ENCODE data around the gene MARCKS. TPM values are rescaled to one million over a fixed set of nuclear protein-coding genes. Genes with fewer than 3 reads are reported as not detected.

The MARCKS gene
- total RNA-seq, 1 donor from 2014 or later, result 442 TPM

DNA sequence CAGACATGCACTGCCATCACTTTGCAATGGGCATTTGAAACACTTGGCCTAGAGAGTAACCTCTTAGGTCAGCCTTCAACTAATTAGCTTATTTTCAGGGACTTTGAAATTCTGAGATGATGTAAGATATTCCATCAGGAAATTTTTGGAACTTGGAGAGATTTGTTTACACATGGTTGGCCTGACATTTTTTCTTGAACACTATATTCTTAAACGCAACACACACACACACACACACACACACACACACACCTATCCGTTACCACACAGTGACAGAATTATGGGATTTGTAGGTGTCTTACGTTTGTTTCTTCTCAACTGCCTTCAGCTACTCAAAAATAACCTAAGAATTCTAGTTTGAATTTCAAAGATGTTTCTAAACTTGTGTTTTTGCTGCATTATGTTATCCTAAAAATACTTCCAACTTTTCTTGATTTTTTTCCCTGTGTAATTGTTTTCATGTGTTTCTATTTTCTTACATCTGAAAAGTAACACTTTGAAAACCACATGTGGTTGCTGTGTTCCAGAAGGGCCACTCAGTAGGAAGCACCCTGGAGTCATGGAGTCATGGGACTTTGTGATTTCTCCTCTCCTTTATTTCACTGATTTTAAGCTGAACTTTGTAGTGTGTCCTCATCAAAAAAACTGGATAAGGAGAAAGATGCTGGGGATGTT, 31.9 kb downstream of the MARCKS start:
- Mint-ChIP-seq H3K36me3 (ENCODE audit: unreplicated experiment) (peaks cover 10% of the 10 kb centered on the region), H3K9me3 (ENCODE audit: unreplicated experiment) (no peaks in the 10 kb centered on the region), H3K4me1 (ENCODE audit: low read depth, unreplicated experiment) (no peaks in the 10 kb centered on the region), H3K4me3 (ENCODE audit: unreplicated experiment) (no peak overlapping the region), H3K27ac (ENCODE audit: unreplicated experiment) (no peak overlapping the region), H3K27me3 (ENCODE audit: unreplicated experiment) (no peaks in the 10 kb centered on the region)
- no peak for DNase-seq
- TF ChIP-seq, protein P1, sequence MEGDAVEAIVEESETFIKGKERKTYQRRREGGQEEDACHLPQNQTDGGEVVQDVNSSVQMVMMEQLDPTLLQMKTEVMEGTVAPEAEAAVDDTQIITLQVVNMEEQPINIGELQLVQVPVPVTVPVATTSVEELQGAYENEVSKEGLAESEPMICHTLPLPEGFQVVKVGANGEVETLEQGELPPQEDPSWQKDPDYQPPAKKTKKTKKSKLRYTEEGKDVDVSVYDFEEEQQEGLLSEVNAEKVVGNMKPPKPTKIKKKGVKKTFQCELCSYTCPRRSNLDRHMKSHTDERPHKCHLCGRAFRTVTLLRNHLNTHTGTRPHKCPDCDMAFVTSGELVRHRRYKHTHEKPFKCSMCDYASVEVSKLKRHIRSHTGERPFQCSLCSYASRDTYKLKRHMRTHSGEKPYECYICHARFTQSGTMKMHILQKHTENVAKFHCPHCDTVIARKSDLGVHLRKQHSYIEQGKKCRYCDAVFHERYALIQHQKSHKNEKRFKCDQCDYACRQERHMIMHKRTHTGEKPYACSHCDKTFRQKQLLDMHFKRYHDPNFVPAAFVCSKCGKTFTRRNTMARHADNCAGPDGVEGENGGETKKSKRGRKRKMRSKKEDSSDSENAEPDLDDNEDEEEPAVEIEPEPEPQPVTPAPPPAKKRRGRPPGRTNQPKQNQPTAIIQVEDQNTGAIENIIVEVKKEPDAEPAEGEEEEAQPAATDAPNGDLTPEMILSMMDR (IDR thresholded peaks at IDR 0.05; ENCODE audit: partially characterized antibody, unreplicated experiment), result no peak

DNA sequence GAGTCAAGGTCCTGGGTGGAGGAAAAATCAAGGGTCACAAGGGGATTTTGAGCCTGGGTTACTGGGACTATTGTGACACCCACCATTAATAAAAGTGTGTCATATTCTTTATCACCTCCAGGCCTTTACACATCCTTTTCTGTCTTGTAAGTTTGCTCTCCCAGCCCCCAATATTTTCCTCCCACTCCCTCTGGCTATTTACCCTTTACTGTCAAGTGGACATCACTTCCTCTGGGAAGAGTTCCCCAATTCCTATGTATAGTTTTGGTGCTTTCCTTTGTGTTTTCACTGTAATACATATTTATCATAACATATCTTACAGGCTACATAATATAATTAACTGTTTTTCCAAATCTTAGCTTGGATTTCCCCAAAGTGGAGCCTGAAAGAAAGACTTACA, 36.3 kb downstream of the MARCKS start:
- DNase-seq, result no peak
- no peaks in the 10 kb centered on the region for H3K27me3 Mint-ChIP-seq (ENCODE audit: unreplicated experiment)
- no peak overlapping the region for H3K27ac Mint-ChIP-seq (ENCODE audit: unreplicated experiment)
- H3K36me3 Mint-ChIP-seq (ENCODE audit: unreplicated experiment), result peaks cover 10% of the 10 kb centered on the region
- peaks cover 1% of the 10 kb centered on the region for H3K9me3 Mint-ChIP-seq (ENCODE audit: unreplicated experiment)
- no peak overlapping the region for H3K4me3 Mint-ChIP-seq (ENCODE audit: unreplicated experiment)
- no peaks in the 10 kb centered on the region for H3K4me1 Mint-ChIP-seq (ENCODE audit: low read depth, unreplicated experiment)
- TF ChIP-seq, protein P1 (IDR thresholded peaks at IDR 0.05; ENCODE audit: partially characterized antibody, unreplicated experiment), result no peak

DNA sequence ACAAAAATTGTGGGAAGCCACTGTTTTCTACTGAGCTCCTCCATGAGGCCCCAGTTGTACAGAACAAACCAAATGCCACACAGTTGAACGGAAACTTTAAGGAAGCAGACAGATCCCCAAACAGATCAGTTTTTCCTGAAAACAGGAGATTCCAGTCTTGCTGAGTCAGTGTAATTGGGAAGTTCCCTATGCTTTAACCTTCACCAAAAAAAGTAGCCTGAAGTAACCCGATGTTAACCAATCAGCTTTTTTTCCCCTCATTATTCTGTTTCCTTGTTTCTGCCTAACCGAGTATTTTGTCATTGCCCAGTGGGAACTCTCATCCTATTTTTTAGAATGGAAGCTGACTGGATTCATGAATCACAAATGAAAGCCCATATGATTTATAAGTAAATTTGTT, 36.7 kb downstream of the MARCKS start:
- DNase-seq, result no peak
- Mint-ChIP-seq H3K36me3 (ENCODE audit: unreplicated experiment) (peaks cover 10% of the 10 kb centered on the region), H3K4me1 (ENCODE audit: low read depth, unreplicated experiment) (no peaks in the 10 kb centered on the region), H3K9me3 (ENCODE audit: unreplicated experiment) (peaks cover 1% of the 10 kb centered on the region), H3K27ac (ENCODE audit: unreplicated experiment) (no peak overlapping the region), H3K27me3 (ENCODE audit: unreplicated experiment) (no peaks in the 10 kb centered on the region), H3K4me3 (ENCODE audit: unreplicated experiment) (no peak overlapping the region)
- TF ChIP-seq, protein P1 (IDR thresholded peaks at IDR 0.05; ENCODE audit: partially characterized antibody, unreplicated experiment), result no peak

DNA sequence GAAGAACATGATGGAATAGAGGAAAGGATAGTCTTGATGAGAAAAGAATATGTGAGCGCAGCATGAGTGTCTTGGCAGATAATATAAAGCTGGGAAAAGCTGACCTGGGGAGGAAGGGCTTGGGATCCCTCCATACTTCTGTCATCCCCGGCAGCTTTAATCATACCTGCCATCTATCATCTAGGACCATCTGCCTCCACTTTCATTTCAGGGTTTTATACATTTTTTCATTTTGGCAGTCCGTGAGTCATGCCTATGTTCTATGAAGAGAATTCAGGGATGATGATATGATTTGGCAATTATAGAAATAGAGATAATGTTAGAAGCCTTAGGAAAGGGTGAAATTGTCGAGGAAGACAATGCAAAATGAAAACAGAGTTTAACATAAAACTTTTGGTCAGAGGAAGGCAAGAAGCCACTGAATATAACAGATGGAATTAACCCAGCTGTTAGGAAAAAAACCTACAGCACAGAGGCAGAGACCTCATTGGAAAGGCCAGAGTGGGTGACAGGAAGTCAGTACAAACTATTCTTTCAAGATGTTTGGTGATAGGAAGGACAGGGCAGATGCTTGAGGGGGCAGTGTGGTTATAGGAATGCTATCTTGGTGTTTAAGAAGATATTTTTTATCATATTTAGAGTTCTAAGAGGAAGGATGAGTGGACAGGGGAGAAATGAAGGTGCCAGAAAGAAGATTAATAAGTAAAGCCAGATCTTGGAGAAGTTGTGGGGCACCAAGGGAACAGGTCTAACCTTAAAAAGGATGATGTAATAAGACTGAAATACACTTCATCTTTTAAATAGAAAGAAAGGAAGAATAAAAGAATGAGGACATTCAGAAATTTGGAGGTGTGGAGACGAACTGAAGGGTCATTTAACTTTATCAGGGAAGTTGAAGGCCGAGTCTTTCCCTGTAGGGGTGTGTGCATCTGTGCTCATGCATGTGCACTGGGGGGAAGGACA, 37.8 kb downstream of the MARCKS start:
- peaks cover 1% of the 10 kb centered on the region for H3K9me3 Mint-ChIP-seq (ENCODE audit: unreplicated experiment)
- TF ChIP-seq, protein P1 (IDR thresholded peaks at IDR 0.05; ENCODE audit: partially characterized antibody, unreplicated experiment), result no peak
- no peaks in the 10 kb centered on the region for H3K4me1 Mint-ChIP-seq (ENCODE audit: low read depth, unreplicated experiment)
- H3K4me3 Mint-ChIP-seq (ENCODE audit: unreplicated experiment), result no peak overlapping the region
- H3K27ac Mint-ChIP-seq (ENCODE audit: unreplicated experiment), result no peak overlapping the region
- H3K27me3 Mint-ChIP-seq (ENCODE audit: unreplicated experiment), result peaks cover 2% of the 10 kb centered on the region
- H3K36me3 Mint-ChIP-seq (ENCODE audit: unreplicated experiment), result peaks cover 10% of the 10 kb centered on the region
- DNase-seq, result no peak

DNA sequence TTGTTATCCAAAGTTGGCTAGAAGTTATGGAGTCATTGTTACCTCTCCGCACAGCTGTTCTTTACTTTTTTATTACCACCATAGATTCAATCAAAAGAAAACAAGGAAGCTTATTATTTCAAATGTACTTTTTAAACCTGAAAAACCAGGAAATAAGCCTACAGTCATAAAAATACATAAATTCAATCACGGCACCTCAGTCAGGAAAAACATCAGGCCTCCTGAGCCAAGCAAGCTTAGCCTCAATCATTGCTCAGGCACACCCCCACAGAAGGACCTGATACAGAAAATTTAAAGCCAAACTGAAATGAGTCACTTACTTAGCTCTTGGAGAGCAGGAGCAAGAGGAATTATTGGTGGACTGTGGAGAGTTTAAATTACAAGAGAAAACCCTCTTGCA, 44.3 kb downstream of the MARCKS start:
- DNase-seq, result no peak
- H3K27me3 Mint-ChIP-seq (ENCODE audit: unreplicated experiment), result peaks cover 2% of the 10 kb centered on the region
- no peak overlapping the region for H3K4me3 Mint-ChIP-seq (ENCODE audit: unreplicated experiment)
- H3K9me3 Mint-ChIP-seq (ENCODE audit: unreplicated experiment), result no peaks in the 10 kb centered on the region
- no peak overlapping the region for H3K27ac Mint-ChIP-seq (ENCODE audit: unreplicated experiment)
- H3K36me3 Mint-ChIP-seq (ENCODE audit: unreplicated experiment), result no peaks in the 10 kb centered on the region
- H3K4me1 Mint-ChIP-seq (ENCODE audit: low read depth, unreplicated experiment), result no peaks in the 10 kb centered on the region
- TF ChIP-seq, protein P1 (IDR thresholded peaks at IDR 0.05; ENCODE audit: partially characterized antibody, unreplicated experiment), result no peak
